Naive thymus-derived CD4-positive, alpha-beta T cell (primary cell): ENCODE data around the gene GAS7. TPM values are rescaled to one million over a fixed set of nuclear protein-coding genes. Genes with fewer than 3 reads are reported as not detected.
A peak's percentile ranks its signal among the peaks of the same experiment; 100 is the strongest.

ENCODE experiments used
- ATAC-seq: fragments of 150-1000 bp; cut with Tn5 transposase; 2 replicates; pipeline ENCODE4 v1.10.0; 2021; ENCODE audit warnings: mild to moderate bottlenecking, moderate library complexity
- CTCF ChIA-PET: fragments of 350-600 bp; sonication (Branson Sonifier 250); formaldehyde crosslinking; loops from one replicate; lab custom pipeline; 2021; ENCODE audit warnings: antibody characterized with exemption; lab: Charles Lee
- POLR2A ChIA-PET: fragments of 350-600 bp; sonication (Branson Sonifier 250); formaldehyde crosslinking; loops from one replicate; lab custom pipeline; 2021; ENCODE audit warnings: antibody characterized with exemption, inconsistent platforms; lab: Charles Lee
- DNase-seq, 9 donors: peaks; one replicate each; pipeline versions ENCODE4 v3.0.0 to v3.0.0-alpha.2; 2020 to 2022; ENCODE audit warnings: mixed read lengths in 1 of 9
- H3K27ac ChIP-seq: one replicate; pipeline ENCODE4 v1.7.0; 2013; ENCODE audit warnings: mild to moderate bottlenecking, low read depth, low read length, moderate library complexity
- H3K27me3 ChIP-seq, 2 donors: one replicate each; pipeline ENCODE4 v1.7.0; 2013; ENCODE audit warnings: low read length in 2 of 2, mild to moderate bottlenecking in 2 of 2, moderate library complexity in 2 of 2; ENCODE audit not compliant: control insufficient read depth in 2 of 2, insufficient read depth in 2 of 2
- H3K36me3 ChIP-seq, 3 experiments: 1 replicate in 2 of 3; 2 replicates in 1 of 3; pipeline ENCODE4 v1.7.0; 2013; ENCODE audit warnings: low read length in 3 of 3, mild to moderate bottlenecking in 3 of 3, moderate library complexity in 1 of 3; ENCODE audit not compliant: insufficient read depth in 3 of 3, control insufficient read depth in 2 of 3
- H3K4me1 ChIP-seq, 2 donors: one replicate each; pipeline ENCODE4 v1.7.0; 2013; ENCODE audit warnings: low read length in 2 of 2, mild to moderate bottlenecking in 2 of 2, moderate library complexity in 1 of 2; ENCODE audit not compliant: control insufficient read depth in 2 of 2, insufficient read depth in 2 of 2
- H3K4me3 ChIP-seq: 2 replicates; pipeline ENCODE4 v1.7.0; 2013; ENCODE audit warnings: mild to moderate bottlenecking, low read length
- H3K9me3 ChIP-seq, 3 experiments: 1 replicate in 2 of 3; 2 replicates in 1 of 3; pipeline ENCODE4 v1.7.0; 2013; ENCODE audit warnings: low read length in 3 of 3; ENCODE audit not compliant: control insufficient read depth in 2 of 3
- H3K27ac Mint-ChIP-seq, 9 donors: one replicate each; pipeline ENCODE4 v1.8.0; 2020 to 2022; ENCODE audit warnings: mixed read lengths in 9 of 9, mild to moderate bottlenecking in 8 of 9, moderate library complexity in 5 of 9, inconsistent platforms in 2 of 9
- H3K27me3 Mint-ChIP-seq, 5 donors: one replicate each; pipeline ENCODE4 v1.8.0; 2021 to 2022; ENCODE audit warnings: mixed read lengths in 5 of 5, mild to moderate bottlenecking in 1 of 5
- H3K36me3 Mint-ChIP-seq, 5 donors: one replicate each; pipeline ENCODE4 v1.8.0; 2020 to 2022; ENCODE audit warnings: mixed read lengths in 5 of 5, mild to moderate bottlenecking in 3 of 5, inconsistent platforms in 1 of 5
- H3K4me1 Mint-ChIP-seq, 7 donors: one replicate each; pipeline ENCODE4 v1.8.0; 2020 to 2022; ENCODE audit warnings: mixed read lengths in 7 of 7, mild to moderate bottlenecking in 3 of 7, inconsistent platforms in 1 of 7
- H3K4me3 Mint-ChIP-seq, 10 donors: one replicate each; pipeline ENCODE4 v1.8.0; 2020 to 2022; ENCODE audit warnings: mild to moderate bottlenecking in 10 of 10, mixed read lengths in 10 of 10, moderate library complexity in 6 of 10, inconsistent platforms in 2 of 10
- H3K9me3 Mint-ChIP-seq, 11 donors: one replicate each; pipeline ENCODE4 v1.8.0; 2020 to 2022; ENCODE audit warnings: mixed read lengths in 11 of 11, mild to moderate bottlenecking in 4 of 11, inconsistent platforms in 1 of 11, moderate library complexity in 1 of 11
- intact Hi-C, 2 donors: fragments of 100-400 bp; cut with micrococcal nuclease; formaldehyde crosslinking; loops; one replicate each; pipeline ENCODE4 v1.15.1; 2023
- polyA plus RNA-seq, 2 donors: library from polyadenylated mRNA; unstranded; fragments of 300-500 nt; fragmentation: Illumina TruSeq; gene quantifications; one replicate each; pipeline ENCODE4 v1.2.3, GENCODE V29; 2021
- total RNA-seq, 6 experiments: library from RNA in 5 of 6; stranded (reverse) in 5 of 6; gene quantifications; 1 replicate in 5 of 6; 2 replicates in 1 of 6; pipeline ENCODE4 v1.2.3 and lab custom pipeline; 2021 to 2026

GAS7 gene
- total and polyA plus RNA-seq, 7 experiments from 2014 or later: 0.09 to 54.3 (median 3.3) TPM

DNA sequence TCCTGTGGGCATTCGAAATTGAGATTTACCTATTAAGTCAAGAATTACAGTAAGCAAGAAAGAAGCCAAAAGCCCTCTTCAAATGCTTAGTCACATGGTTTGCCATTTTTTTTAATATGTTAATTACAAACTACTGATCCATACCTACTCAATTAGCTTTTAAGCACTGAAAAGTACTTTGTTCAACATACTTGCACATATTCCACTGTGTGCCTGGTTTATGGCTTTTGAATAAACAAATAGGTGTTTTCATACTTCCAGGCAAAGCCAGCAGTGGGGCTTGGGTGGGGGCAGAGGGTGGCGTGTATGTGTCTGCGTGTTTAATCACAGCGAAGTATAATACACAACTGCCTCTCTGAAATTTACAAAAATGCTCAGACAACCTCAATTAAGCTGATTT is 51.4 kb downstream of the GAS7 start:
- ATAC-seq: no peak
- Histone ChIP-seq H3K4me1 (peaks cover 0 to 11% of the 10 kb centered on the region in 2 donors), H3K4me3 (no peak overlapping the region), H3K27me3 (no peaks in the 10 kb centered on the region), H3K36me3 (no peaks in the 10 kb centered on the region), H3K27ac (no peak overlapping the region), H3K9me3 (no peaks in the 10 kb centered on the region)
- no peak for DNase-seq
- ChIA-PET POLR2A (no interaction called here), CTCF (no interaction called here)
- intact Hi-C loops: no loop called here
- H3K9me3 Mint-ChIP-seq: peaks cover 0 to 3% (median 0%) of the 10 kb centered on the region in 11 donors
- peaks cover 0 to 20% (median 0%) of the 10 kb centered on the region in 5 donors for H3K27me3 Mint-ChIP-seq
- no peak overlapping the region for H3K27ac Mint-ChIP-seq
- H3K36me3 Mint-ChIP-seq: no peaks in the 10 kb centered on the region
- H3K4me1 Mint-ChIP-seq: peaks cover 0 to 28% (median 16%) of the 10 kb centered on the region in 7 donors
- no peak overlapping the region for H3K4me3 Mint-ChIP-seq

DNA sequence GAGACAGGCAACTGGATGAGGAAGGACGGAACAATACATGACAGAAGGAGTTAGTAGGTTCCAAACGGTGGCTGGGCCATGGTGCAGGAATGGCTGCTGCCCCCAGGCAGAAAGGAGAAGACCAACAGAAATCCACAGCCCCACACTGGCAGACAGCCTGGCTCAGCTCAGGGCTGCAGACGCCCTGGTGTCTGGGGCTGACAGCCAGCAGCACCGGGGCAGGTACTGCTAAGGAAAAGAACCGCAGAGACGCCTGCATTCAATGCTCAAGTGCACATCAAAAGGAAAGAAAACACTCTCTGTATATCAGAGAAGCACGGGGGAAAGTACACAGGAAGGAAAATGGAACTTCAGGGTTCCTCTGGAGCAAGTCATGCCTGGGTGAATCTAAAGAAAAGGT is 53.4 kb downstream of the GAS7 start:
- Mint-ChIP-seq H3K4me1 (peaks cover 0 to 21% (median 12%) of the 10 kb centered on the region in 7 donors), H3K27ac (peak overlapping the region in 3 of 9 donors; percentile 1 to 59 (median 7)), H3K9me3 (peaks cover 0 to 3% (median 0%) of the 10 kb centered on the region in 11 donors), H3K36me3 (no peaks in the 10 kb centered on the region), H3K27me3 (peaks cover 0 to 20% (median 0%) of the 10 kb centered on the region in 5 donors), H3K4me3 (peak overlapping the region in 3 of 10 donors; percentile 2 to 50 (median 22))
- Histone ChIP-seq H3K36me3 (no peaks in the 10 kb centered on the region), H3K4me3 (no peak overlapping the region), H3K27ac (no peak overlapping the region), H3K27me3 (no peaks in the 10 kb centered on the region), H3K9me3 (no peaks in the 10 kb centered on the region), H3K4me1 (peaks cover 0 to 10% of the 10 kb centered on the region in 2 donors)
- intact Hi-C loops: no loop called here
- POLR2A ChIA-PET: no interaction called here
- CTCF ChIA-PET: no interaction called here
- ATAC-seq: peak; percentile 44
- DNase-seq: peak in 5 of 9 donors; percentile 2 to 29 (median 15)

- intact Hi-C loops: no loop called here
- Mint-ChIP-seq H3K4me3 (no peak overlapping the region), H3K9me3 (peaks cover 0 to 3% (median 0%) of the 10 kb centered on the region in 11 donors), H3K36me3 (no peaks in the 10 kb centered on the region), H3K4me1 (peaks cover 0 to 21% (median 8%) of the 10 kb centered on the region in 7 donors), H3K27me3 (peaks cover 0 to 20% (median 0%) of the 10 kb centered on the region in 5 donors), H3K27ac (no peak overlapping the region)
- POLR2A ChIA-PET: no interaction called here
- no peak for DNase-seq
- CTCF ChIA-PET: no interaction called here
- ATAC-seq: no peak
- Histone ChIP-seq H3K27ac (no peak overlapping the region), H3K36me3 (no peaks in the 10 kb centered on the region), H3K9me3 (no peaks in the 10 kb centered on the region), H3K4me3 (no peak overlapping the region), H3K4me1 (peaks cover 0 to 5% of the 10 kb centered on the region in 2 donors), H3K27me3 (no peaks in the 10 kb centered on the region)
Observed at GRCh38 chr17:10144456-10144855, 54.0 kb downstream of the GAS7 start.

DNA sequence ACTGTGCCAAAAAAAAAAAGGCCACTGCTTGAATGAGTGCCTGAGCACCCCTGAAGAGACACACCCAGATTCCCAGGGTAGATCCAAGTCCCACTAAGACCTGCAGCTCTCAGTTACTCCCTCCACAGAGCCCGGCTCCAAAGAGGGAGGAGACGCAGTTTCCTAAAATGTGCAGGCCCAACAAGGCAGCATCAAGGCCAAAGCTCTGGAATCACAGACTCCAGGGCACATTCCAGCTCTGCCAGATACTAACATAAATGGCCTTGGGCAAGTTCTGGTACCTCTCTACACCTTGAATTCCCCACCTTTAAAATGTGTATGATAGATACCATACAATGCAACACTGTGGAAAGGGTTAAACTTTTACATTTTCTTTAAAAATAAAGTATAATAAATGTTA is 57.0 kb downstream of the GAS7 start:
- DNase-seq (no peak), ATAC-seq (no peak)
- peaks cover 0 to 7% (median 0%) of the 10 kb centered on the region in 5 donors for H3K27me3 Mint-ChIP-seq
- CTCF ChIA-PET: no interaction called here
- intact Hi-C loops: no loop called here
- peaks cover 0 to 3% (median 0%) of the 10 kb centered on the region in 11 donors for H3K9me3 Mint-ChIP-seq
- no peaks in the 10 kb centered on the region for H3K36me3 Mint-ChIP-seq
- H3K36me3 ChIP-seq: no peaks in the 10 kb centered on the region
- peaks cover 0 to 13% (median 7%) of the 10 kb centered on the region in 7 donors for H3K4me1 Mint-ChIP-seq
- no peaks in the 10 kb centered on the region for H3K9me3 ChIP-seq
- H3K4me3 ChIP-seq: no peak overlapping the region
- no peaks in the 10 kb centered on the region for H3K27me3 ChIP-seq
- no peak overlapping the region for H3K27ac ChIP-seq
- no peak overlapping the region for H3K27ac Mint-ChIP-seq
- POLR2A ChIA-PET: no interaction called here
- no peaks in the 10 kb centered on the region for H3K4me1 ChIP-seq
- H3K4me3 Mint-ChIP-seq: no peak overlapping the region

GRCh38 chr17:10139577-10139976 is 58.8 kb downstream of the GAS7 start:
- no peak for ATAC-seq
- Histone ChIP-seq H3K4me3 (no peak overlapping the region), H3K36me3 (no peaks in the 10 kb centered on the region), H3K27ac (no peak overlapping the region), H3K27me3 (no peaks in the 10 kb centered on the region), H3K9me3 (no peaks in the 10 kb centered on the region), H3K4me1 (peaks cover 0 to 8% of the 10 kb centered on the region in 2 donors)
- Mint-ChIP-seq H3K36me3 (no peaks in the 10 kb centered on the region), H3K4me3 (no peak overlapping the region), H3K9me3 (peaks cover 0 to 5% (median 0%) of the 10 kb centered on the region in 11 donors), H3K4me1 (peaks cover 0 to 17% (median 5%) of the 10 kb centered on the region in 7 donors), H3K27ac (no peak overlapping the region), H3K27me3 (peaks cover 0 to 6% (median 4%) of the 10 kb centered on the region in 5 donors)
- no peak for DNase-seq
- CTCF ChIA-PET: no interaction called here
- intact Hi-C loops: no loop called here
- POLR2A ChIA-PET: no interaction called here

- ChIA-PET POLR2A (no interaction called here), CTCF (no interaction called here)
- H3K4me3 Mint-ChIP-seq: no peak overlapping the region
- intact Hi-C loops: no loop called here
- H3K9me3 Mint-ChIP-seq: peaks cover 0 to 5% (median 0%) of the 10 kb centered on the region in 11 donors
- Histone ChIP-seq H3K4me1 (peaks cover 0 to 8% of the 10 kb centered on the region in 2 donors), H3K4me3 (no peak overlapping the region), H3K9me3 (no peaks in the 10 kb centered on the region), H3K36me3 (no peaks in the 10 kb centered on the region), H3K27me3 (no peaks in the 10 kb centered on the region), H3K27ac (no peak overlapping the region)
- H3K27me3 Mint-ChIP-seq: peaks cover 0 to 6% (median 4%) of the 10 kb centered on the region in 5 donors
- no peak overlapping the region for H3K27ac Mint-ChIP-seq
- peaks cover 0 to 16% (median 5%) of the 10 kb centered on the region in 7 donors for H3K4me1 Mint-ChIP-seq
- DNase-seq (no peak), ATAC-seq (no peak)
- no peaks in the 10 kb centered on the region for H3K36me3 Mint-ChIP-seq
Observed at GRCh38 chr17:10136258-10136981, 62.0 kb downstream of the GAS7 start.
